EH (cell line): ENCODE measurements around the gene AHRR.

Source experiments
- DNase-seq: peaks from one replicate; pipeline ENCODE4 v3.0.0-alpha.2; 2015; ENCODE audit warnings: low read depth

The AHRR gene

DNA sequence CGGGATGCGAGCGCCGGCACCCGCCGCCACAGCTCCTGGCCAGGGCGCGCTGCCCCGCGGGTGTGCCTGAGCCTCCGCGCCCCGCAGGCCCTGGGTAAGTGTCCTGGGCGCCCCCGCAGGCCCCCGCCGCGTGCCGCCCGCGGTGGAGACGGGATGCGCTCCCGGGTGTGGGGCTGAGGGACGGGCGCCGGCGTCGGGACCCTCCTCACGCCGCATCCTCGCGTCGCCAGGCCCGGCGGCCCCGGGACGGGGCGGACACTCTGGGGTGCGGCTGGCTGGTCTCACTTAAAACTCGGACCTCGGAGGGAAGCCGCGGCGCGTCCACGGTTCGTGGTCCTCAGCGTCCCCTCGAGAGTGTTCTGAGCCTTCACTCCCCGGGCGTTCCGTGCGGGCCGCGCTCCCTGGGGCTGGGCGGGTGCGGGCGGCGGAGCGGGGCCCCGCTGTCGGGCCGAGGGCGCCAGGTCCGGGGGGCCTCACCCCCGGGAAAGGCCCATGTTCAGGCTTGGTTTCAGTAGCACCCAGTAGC is 275 bp downstream of the AHRR start:
- DNase-seq, result no peak

DNA sequence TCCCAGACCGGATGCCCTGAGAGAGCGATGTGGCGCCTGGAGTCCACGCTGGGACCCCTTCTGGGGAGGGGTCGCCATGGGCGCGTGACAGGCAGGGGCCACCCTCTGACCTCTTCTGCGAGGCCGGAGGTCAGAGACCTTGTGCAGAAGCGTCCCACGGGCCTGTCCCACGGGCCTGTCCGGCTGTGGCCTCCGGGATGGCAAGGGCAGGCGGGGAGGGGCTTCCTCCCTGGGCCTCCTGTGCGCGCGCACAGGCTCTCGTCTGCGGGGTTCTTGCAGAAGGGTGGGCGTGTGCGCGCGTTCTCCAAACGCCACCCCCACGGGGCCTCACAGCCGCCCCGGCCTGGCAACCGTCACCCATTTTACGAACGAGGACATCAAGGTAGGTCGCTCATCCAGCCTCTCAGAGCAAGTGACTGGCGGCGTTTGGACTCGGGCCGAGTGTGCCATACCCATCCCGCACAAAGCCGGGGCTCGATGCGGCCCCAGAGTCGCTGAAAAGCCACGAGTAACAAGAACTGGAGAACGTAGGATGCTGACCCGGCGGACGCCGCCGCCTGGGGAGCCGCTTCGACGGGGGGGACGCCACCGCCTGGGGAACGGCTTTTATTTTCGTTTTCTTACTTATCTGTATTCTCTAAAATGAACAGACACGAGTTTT is 897 bp downstream of the AHRR start:
- peak; percentile 68 for DNase-seq

DNA sequence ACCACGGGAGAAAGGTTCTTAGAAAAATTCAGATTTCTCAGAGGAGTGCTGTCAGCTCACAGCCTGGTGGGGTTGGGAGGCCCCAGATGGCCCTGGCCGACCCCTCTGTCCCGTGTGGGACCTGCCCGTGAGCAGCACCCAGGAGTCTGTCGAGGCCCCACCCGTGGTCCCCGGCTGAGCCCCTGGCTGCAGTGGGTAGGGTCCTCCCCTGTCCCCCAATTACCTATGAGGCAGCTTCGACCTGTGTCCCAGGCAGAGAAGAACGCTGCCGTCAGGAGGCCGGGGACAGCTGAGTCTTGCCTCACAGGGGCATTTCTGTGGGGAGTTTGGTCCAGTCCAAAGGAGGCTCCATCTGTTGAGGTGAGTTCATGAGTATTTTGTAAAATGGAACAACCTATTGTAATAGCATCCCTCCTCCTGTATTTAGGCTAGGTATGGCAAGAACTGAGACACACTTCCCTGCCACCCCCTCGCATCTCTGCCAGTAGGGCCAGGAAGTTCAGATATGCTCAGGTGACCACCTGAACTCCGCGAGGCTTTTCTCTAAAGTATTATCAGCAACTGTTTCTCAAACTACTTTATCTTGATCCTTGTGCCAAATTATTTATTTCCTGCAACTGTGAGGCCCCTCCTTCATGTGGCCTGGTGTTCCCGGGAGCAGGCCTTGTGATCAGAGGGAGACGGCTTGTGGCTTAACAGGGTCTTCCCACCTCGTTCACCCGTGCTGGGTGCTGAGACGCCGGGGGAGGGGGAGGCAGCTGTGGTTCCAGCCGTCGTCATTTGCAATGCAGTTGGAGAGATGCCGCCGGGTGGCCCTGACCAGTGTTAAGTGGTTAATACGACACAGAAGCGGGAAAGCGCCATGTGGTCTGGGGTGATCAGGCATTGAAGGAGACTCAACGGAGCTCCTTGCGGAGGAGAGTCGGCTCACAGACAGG is 1.7 kb downstream of the AHRR start:
- peak; percentile 50 for DNase-seq

DNA sequence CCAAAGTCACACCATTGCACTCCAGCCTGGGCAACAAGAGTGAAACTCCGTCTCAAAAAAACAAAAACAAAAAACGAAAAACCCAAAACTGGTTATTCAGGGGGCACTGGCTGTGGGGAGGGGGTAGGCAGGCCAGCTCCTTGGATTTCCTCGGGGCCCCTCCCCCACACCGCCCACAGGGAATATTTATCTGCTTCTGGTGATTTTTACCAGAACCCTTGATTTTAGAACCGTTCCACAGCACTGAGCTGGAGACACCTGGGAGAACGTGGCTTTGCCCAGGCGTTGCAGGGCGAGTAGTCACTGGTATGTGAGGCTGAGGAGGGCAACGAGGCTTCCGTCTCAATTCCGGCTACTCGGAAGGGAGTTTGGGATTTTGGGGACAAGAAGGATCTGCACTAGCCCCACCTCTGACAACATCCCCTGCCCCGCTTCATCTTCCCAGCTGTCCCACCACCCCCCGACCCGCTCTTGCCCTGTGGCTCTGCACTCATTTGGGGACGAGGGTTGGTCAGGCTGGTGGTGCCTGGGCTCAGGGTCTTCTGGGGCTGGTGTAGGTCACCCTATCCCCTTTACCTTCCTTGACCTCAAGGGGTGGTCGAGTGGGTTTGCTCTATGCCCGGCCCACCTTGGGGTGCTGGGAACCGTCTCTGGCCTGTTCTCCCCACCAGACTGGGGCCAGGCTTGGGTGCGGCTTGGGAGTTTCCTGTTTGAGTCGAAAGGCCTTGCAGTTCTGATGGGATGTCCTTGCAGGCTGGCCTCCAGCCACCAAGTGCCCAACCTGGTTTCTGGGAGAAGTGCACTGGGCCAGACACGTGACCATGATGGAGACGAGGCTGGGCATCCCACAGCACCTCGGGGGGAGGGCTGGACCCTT is 3.5 kb downstream of the AHRR start:
- DNase-seq, result no peak

DNA sequence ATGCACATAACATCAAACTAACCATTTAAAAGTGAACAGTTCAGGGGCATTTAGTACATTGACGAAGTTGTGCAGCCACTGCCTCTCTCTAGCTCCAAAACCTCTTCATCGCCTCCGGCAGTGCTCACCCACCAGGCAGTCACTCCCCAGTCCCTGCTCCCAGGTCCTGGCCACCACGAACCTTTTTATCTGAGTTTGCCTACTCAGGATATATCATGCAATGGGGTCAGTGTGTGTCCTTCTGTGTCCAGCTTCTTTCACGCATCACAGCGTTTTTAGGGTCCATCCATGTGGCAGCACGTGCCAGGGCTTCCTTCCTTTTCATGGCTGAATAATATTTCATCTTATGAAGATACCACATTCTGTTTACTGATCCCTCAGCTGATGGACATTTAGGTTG is 4.6 kb downstream of the AHRR start:
- DNase-seq, result no peak

DNA sequence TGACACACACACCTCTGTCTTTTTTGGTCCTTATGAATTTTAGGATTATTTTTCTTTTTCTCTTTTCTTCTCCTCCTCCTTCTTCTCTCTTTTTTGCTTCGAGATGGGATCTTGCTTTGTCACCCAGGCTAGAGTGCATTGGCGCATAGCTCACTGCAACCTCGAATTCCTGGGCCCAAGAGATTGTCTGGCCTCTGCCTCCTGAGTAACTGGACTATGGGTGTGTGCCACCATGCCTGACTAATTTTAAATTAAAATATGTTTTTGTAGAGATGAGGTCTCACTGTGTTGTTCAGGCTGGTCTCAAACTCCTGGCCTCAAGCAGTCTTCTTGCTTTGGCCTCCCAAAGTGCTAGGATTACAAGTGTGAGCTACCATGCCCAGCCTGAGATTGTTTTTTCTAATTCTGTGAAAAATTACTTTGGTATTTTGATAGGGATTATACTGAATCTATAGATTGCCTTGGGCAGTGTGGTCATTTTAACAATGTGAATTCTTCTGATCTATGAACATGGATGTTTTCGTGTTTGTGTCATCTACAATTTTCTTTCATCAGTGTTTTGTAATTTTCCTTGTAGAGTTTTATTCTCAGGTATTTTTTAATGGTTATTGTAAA is 7.7 kb downstream of the AHRR start:
- DNase-seq, result peak; percentile 76

DNA sequence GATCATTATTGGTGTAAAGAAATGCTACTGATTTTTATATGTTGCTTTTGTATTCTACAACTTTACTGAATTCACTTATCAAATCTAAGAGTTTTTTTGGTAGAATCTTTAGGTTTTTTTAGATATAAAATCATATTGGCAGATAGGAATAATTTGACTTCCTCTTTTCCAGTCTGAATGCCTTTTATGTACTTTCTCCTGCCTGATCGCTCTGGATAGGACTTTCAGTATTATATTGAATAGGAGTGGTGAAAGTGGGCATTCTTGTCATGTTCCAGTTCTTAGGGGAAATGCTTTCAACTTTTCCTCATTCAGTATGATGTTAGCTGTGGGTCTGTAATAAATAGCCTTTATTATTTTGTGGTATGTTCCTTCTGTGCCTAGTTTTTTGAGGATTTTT is 8.3 kb downstream of the AHRR start:
- DNase-seq, result no peak

DNA sequence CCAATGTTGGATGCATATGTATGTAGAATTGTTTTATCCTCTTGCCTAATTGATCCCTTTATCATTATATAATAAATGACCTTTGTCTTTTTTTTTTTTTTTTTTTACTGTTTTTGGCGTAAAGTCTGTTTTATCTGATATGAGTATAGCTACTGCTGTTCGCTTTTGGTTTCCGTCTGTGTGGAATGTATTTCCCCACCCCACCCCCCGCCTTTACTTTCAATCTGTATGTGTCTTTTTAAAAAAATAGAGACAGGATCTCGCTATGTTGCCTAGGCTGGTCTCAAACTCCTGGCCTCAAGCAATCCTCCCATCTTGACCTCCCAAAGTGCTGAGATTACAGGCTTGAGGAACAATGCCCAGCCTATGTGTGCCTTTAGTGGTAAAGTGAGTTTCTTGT is 11.3 kb downstream of the AHRR start:
- no peak for DNase-seq

DNA sequence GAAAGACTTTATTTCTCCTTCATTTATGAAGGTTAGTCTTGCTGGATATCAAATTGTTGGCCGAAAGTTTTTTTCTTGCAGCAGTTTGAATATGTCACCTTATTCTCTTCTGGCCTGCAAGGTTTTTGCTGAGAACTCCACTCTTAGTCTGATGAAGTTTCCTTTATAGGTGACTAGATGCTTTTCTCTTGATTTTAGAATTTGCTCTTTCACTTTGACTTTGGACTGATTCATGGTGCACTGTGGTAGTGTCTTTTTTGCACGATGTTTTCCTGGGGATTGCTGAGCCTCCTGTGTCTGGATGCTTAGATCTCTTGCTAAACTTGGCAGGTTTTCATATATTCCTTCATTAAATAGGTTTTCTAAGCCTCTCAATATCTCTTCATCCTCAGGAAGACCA is 12.4 kb downstream of the AHRR start:
- no peak for DNase-seq

DNA sequence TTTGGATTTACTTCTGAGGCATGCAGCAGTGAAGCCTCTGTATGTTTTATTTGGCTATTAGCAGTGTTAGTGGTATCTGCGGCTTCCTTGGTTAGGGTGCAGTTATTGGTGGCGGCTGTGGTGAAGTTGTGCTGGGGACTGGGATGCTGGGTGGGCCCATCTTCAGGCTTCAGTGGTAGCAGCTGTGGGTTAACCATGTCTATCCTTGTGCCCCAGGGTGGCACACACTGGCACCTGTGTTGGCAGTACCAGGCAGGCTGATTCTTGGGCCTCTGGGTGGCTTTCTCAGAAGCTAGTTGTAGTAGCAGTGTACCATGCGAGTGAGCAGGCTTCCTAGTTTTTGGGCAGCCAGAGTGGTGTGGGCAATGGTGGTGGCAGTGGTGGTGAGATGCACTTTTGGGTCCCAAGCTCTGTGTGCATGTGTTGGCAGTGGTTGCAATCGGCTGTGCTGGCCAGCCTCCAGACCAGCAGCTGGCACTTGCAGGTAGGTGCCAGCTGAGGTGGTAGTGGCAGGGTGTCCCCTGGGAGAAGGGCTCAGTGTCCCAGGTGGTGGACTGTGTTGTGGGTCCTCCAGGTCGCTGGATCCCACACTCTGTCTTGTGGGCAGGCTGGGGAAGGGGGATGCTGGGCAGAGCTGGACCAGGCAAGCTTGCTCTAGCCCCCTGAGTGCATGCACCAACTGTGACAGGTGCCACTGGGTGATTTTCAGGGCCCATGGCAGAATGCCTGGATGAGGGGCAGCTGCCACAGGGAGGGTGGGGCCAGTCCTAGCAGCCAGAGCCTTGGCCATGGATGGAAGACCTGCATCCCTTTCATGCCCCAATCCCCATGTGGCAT is 13.6 kb downstream of the AHRR start:
- DNase-seq, result no peak

DNA sequence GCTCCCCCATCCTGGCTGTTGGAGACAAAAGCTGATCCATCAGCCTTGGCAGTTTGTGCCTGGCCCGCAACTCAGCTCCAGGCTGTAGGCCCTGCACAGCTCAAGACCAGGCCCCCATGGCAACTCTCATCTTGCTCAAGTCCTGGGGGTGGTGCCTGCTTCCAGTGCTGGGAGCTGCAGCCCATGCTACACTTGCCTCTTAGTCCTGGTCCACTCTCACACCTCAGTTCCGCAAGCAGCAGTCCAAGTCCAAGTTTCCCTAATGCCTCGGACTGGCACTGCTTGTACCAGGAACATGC is 14.2 kb downstream of the AHRR start:
- no peak for DNase-seq

DNA sequence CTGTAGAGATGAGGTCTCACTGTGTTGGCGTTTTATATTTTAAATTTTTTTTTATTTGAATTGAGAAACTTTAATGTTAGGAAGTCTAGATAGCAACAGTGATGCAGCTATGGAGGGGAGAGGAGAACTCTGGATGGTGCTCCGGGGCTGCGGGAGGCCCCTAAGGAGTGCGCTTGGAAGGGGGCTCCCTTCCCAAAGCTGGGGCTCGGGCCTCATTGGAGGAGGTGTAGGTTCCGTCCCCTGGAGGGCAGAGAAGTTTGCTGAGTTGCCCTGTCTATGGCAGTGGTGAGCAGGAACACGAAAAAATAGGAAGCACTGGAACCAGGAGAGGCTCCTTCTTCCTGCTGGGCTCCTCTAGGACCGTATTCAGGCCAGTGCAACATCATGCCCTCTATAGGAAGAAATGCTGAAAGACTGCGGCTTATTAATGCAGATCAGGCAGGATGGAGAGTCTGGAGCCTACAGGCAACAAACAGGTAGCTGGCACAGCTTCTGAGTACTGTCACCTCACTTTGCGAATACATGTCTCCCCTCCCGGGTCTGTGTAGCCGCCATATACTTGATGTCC is 16.1 kb downstream of the AHRR start:
- DNase-seq, result peak; percentile 70

DNA sequence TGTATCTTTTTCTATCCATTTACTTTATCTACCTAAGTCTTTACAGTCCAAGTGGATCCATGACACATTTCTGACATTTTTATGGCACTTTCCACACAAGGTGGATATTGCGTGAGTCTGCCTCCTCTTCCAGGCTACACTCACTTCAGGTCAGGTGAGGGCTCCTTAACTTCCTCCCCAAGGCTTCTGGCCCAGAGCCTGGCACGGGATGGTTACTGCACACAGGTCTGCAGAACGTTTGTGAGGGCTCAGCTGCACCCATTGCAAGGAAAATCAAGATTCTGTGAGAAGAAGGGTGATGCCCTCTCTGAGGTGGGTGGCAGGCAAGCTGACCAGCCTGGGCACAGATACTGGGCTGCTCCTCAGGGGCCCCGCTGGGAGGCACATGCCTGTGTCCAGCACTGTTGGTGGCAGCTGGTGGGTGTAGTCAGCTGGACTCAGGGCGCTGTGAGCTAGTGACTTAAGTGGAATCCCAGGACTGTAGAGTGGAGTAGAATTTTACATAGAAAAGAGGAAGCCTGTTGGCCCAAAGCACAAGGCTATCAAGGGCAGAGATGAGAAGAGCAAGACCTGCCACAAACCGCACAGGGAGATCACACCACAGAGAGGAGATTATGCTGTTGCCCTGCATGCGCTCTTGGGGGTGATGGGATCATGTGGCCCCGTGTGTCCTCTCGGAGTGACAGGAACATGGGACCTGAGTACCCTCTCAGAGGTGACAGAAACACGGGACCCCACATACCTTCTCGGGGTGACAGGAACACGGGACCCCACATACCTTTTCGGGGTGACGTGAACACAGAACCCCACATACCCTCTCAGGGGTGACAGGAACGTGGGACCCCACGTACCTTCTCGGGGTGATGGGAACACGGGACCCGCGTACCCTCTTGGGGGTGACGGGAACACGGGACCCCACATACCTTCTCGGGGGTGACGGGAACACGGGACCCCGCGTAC is 21.3 kb downstream of the AHRR start:
- no peak for DNase-seq

DNA sequence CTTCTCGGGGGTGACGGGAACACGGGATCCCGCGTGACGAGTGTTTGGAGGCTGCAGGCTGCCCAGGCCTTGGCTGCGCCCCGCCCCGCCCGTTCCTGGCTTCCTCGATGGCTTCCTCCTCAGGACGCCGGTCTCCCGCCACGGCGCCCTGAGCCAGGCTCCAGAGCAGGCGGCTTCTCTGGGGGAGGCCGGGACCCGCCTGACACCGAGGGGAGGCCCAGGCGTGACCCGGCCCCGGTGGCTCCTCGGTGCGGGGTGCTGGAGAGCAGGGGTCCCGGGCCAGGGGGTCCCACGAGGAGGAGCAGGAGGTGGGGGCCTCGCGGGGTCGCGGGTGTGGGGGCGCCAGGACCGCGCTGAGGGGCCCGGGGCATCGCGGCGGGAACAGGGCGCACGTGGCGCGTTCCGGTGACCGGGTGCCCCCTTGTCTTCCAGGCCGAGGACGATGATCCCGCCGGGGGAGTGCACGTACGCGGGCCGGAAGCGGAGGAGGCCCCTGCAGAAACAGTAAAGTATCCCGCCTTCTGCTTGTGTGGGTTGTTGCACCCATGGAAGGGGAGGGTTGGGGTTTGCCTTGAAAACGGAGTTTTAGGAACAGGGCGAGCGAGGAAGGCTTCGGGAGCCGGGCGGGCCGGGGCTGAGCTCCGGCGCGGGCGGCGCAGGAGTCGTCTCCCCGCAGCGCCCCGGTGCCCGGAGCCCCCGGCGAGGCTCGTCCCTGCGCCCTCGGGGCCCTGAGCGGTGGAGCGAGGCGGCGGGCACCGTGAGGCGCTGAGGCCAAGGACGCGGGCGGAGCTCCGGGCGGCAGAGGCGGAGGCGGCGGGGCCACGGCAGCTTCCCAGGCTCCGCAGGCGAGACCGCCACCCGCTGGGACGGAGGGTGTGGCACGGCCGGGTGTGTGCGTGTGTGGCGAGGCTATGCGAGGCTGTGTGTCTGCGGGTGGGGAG is 22.2 kb downstream of the AHRR start:
- DNase-seq, result peak; percentile 83

DNA sequence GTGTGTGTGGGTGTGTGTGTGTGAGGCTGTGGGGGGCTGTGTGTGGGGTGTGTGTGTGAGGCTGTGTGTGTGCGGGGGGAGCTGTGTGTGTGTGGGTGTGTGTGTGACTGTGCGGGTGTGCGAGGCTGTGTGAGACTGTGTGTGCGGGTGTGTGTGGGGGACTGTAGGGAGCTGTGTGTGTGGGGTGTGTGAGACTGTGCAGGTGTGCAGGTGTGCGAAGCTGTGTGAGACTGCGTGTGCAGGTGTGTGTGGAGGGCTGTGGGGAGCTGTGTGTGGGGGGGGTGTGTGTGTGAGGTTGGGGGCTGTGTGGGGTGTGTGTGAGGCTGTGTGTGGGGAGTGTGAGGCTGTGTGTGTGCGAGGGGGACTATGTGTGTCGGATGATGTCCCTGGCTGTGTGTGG is 23.2 kb downstream of the AHRR start:
- DNase-seq, result no peak

DNA sequence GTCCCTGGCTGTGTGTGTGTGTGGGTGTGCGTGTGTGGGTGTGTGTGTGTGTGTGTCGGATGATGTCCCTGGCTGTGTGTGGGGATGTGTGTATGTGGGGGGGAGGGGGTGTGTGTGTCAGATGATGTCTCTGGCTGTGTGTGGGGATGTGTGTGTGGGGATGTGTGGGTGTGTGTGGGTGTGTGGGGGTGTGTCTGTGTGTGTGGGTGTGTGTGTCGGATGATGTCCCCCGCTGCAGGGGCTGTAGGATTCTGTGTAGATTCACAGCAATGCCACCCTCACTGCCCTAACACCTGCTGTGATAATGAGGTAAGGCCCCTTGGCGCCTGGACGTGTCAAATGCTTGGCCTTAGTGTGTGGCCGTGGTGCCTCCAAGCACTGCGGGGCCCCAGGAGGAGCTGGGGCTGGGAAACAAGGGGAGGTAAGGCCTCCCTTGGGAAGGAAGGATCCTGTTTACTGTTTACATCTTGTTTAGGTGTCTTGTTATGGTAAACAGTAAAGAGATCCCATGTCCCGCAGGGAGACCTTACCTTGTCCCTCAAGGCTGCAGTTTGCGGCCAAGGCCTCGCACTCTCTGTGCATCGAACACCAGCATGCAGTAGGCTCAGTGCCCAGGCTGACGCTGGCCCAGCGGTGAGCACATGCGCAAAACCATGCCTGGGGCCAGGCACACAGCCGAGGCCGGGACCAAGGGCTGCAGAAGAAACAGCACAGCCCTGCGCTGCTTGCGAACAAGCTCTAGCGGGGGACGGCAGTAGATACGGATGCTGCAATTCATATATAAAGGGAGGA is 24.1 kb downstream of the AHRR start:
- DNase-seq, result no peak

DNA sequence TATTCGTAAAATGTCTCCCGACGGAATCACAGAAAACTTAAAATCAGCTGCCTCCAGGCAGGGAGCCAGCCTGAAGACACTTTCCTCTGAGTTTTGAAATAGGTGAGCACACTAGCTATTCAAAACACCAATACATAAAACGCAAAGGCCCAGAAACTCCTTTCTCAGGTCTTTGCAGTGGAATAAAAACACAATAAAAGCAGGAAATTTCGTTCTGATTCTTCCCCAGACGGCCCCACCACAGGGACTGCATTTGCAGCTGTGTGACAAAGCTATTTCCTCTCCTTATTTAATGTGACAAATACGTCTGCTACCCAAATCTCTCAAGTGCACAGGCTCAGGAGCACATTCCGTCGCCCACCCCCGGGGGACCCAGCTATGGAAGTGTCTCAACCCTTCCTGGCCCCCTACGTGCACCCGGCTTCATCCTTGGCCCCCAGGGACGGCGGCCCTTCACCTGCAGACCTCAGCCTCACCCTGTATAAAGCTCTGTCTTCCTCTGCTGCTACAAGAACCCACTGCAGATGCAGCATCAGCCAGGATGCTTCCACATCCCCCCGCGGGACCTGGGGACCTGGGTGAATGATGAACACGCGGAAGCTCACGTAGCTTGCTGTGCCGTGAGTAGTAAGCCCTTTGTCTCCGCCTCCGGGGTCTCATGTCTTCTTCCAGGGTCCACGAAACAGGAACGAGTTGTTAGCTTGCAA is 24.9 kb downstream of the AHRR start:
- no peak for DNase-seq
